Hepatocyte (in vitro differentiated cells): ENCODE data around the gene ZSCAN10.

Experiments
- CTCF ChIP-seq: fragments of 200-600 bp; sonication (generic); IDR thresholded peaks from 2 replicates; pipeline ENCODE4 v1.5.1; 2016; ENCODE audit warnings: antibody characterized with exemption, mild to moderate bottlenecking; ENCODE audit not compliant: poor library complexity
- EZH2 ChIP-seq: fragments of 200-600 bp; sonication (generic); IDR thresholded peaks from 2 replicates; pipeline ENCODE4 v1.6.1; 2016; ENCODE audit warnings: antibody characterized with exemption, mild to moderate bottlenecking, borderline replicate concordance

GRCh38 chr16:3119701-3120408 is 20.8 kb upstream of the ZSCAN10 start:
- TF ChIP-seq CTCF (no peak), EZH2 (no peak)
